Stimulated activated CD8-positive, alpha-beta memory T cell treated with anti-CD3 and anti-CD28 coated beads, Interleukin-12 subunit alpha, Interleukin-12 subunit beta, amount 100 ng/mL, for 4 hours (primary cell): ENCODE measurements around the gene OR2J3.
"Not testable (repeated sequence)": the region's sequence is repeated elsewhere in the genome, so short reads cannot be mapped to it uniquely, and the experiment has no call there.

Source experiments
- DNase-seq: peaks from one replicate; pipeline ENCODE4 v3.0.0-alpha.2; 2020; ENCODE audit warnings: low read depth

Gene OR2J3

GRCh38 chr6:29107758-29108157 lies at the start of gene OR2J3:
OR2J3 (plus strand) TSS chr6:29108058; CDS start chr6:29111891, 3,833 bp downstream.
- DNase-seq: no peak

GRCh38 chr6:29071831-29072723 lies 35.8 kb upstream of the OR2J3 start:
- no peak for DNase-seq

GRCh38 chr6:29079203-29079602 lies 28.7 kb upstream of the OR2J3 start:
- no peak for DNase-seq

- DNase-seq: no peak
Measured at GRCh38 chr6:29081312-29081711, 26.5 kb upstream of the OR2J3 start.

GRCh38 chr6:29082457-29082856 lies 25.4 kb upstream of the OR2J3 start:
- no peak for DNase-seq

GRCh38 chr6:29087213-29087612 lies 20.6 kb upstream of the OR2J3 start, which contains the start of gene OR2B3:
OR2B3 (minus strand) TSS chr6:29087313; CDS start chr6:29087248, 65 bp downstream.
- DNase-seq: no peak

GRCh38 chr6:29092957-29093356 lies 14.9 kb upstream of the OR2J3 start:
- no peak for DNase-seq

- no peak for DNase-seq
Measured at GRCh38 chr6:29097803-29098202, 10.1 kb upstream of the OR2J3 start.

- no peak for DNase-seq
Measured at GRCh38 chr6:29099190-29099589, 8.7 kb upstream of the OR2J3 start, which contains the start of gene OR2J1. OR2J1 (plus strand) TSS chr6:29099490; CDS start chr6:29100943, 1,453 bp downstream.

GRCh38 chr6:29112135-29112534 lies 4.3 kb downstream of the OR2J3 start:
- DNase-seq: no peak

- not testable (repeated sequence) for DNase-seq
Measured at GRCh38 chr6:29114964-29115363, 7.1 kb downstream of the OR2J3 start.

- no peak for DNase-seq
Measured at GRCh38 chr6:29129326-29130012, 21.6 kb downstream of the OR2J3 start.

- DNase-seq: no peak
Measured at GRCh38 chr6:29130644-29131043, 22.8 kb downstream of the OR2J3 start.

- DNase-seq: no peak
Measured at GRCh38 chr6:29131691-29132090, 23.8 kb downstream of the OR2J3 start.

- DNase-seq: no peak
Measured at GRCh38 chr6:29137724-29138123, 29.9 kb downstream of the OR2J3 start.

GRCh38 chr6:29141606-29142005 lies 33.7 kb downstream of the OR2J3 start:
- no peak for DNase-seq

- no peak for DNase-seq
Measured at GRCh38 chr6:29142309-29142708, 34.5 kb downstream of the OR2J3 start.

- no peak for DNase-seq
Measured at GRCh38 chr6:29146179-29146578, 38.3 kb downstream of the OR2J3 start.

GRCh38 chr6:29147074-29147473 lies 39.2 kb downstream of the OR2J3 start:
- DNase-seq: no peak

- DNase-seq: not testable (repeated sequence)
Measured at GRCh38 chr6:29149444-29149843, 41.6 kb downstream of the OR2J3 start.

GRCh38 chr6:29153083-29153482 lies 45.2 kb downstream of the OR2J3 start:
- no peak for DNase-seq

- DNase-seq: not testable (repeated sequence)
Measured at GRCh38 chr6:29155182-29155581, 47.3 kb downstream of the OR2J3 start.

GRCh38 chr6:29159922-29160321 lies 52.1 kb downstream of the OR2J3 start:
- not testable (repeated sequence) for DNase-seq
